GM18499 (cell line): ENCODE measurements around the gene TMEM144.

Source experiments
- ATAC-seq: cut with Tn5 transposase; IDR thresholded peaks from one replicate; pipeline ENCODE4 v1.9.1; 2021; ENCODE audit warnings: moderate number of reproducible peaks; ENCODE audit not compliant: insufficient read depth, unreplicated experiment

TMEM144 gene

GRCh38 chr4:158290912-158291311 lies 80.6 kb downstream of the TMEM144 start:
- no peak for ATAC-seq

GRCh38 chr4:158291334-158292055 lies 81.2 kb downstream of the TMEM144 start:
- ATAC-seq = no peak

GRCh38 chr4:158292156-158292555 lies 81.9 kb downstream of the TMEM144 start:
- ATAC-seq = no peak

- no peak for ATAC-seq
Measured at GRCh38 chr4:158295053-158295452, 84.8 kb downstream of the TMEM144 start.

- ATAC-seq = no peak
Measured at GRCh38 chr4:158297866-158298265, 87.6 kb downstream of the TMEM144 start.

GRCh38 chr4:158299459-158300007 lies 89.2 kb downstream of the TMEM144 start:
- ATAC-seq = no peak

GRCh38 chr4:158300012-158300411 lies 89.7 kb downstream of the TMEM144 start:
- ATAC-seq = no peak

GRCh38 chr4:158302076-158302866 lies 92.0 kb downstream of the TMEM144 start:
- no peak for ATAC-seq

GRCh38 chr4:158304694-158305093 lies 94.4 kb downstream of the TMEM144 start:
- no peak for ATAC-seq
